K562 (cell line): Measurements from ENCODE around the gene CRYGB. TPM values are rescaled to one million over a fixed set of nuclear protein-coding genes. Genes with fewer than 3 reads are reported as not detected.

ENCODE experiments used
- ATAC-seq: fragments of 200-7000 bp; cut with Tn5 transposase; 3 replicates; pipeline ENCODE4 v1.9.1; 2020; ENCODE audit warnings: moderate library complexity
- BruUV-seq: library from RNA; stranded (reverse); fragments of 400-500 nt; replicated peaks from 2 replicates; lab custom pipeline; 2021; lab: Mats Ljungman, UMichigan
- CTCF ChIA-PET: fragments of 300-600 bp; formaldehyde crosslinking; extraction: SDS; loops from one replicate; lab custom pipeline; 2021; ENCODE audit warnings: low intra/inter-chr PET ratio; lab: Yijun Ruan, JAX
- POLR2A ChIA-PET: fragments of 300-600, 350-650 bp; sonication (Branson Sonifier 250); formaldehyde crosslinking; extraction: SDS; loops from one replicate; lab custom pipeline; 2021; ENCODE audit warnings: antibody characterized with exemption, inconsistent platforms; lab: Yijun Ruan, JAX
- DNase-seq, 4 experiments: peaks; one replicate each; pipeline versions ENCODE4 v3.0.0 to v3.0.0-alpha.2; 2011 to 2018; ENCODE audit warnings: low spot score in 3 of 4, mixed read lengths in 3 of 4; ENCODE audit errors: extremely low read depth in 1 of 4
- FAIRE-seq: peaks from 2 replicates; lab custom pipeline; 2011; peaks lifted over from hg19 to GRCh38; lab: Jason Lieb, UNC
- H2AFZ ChIP-seq: 2 replicates; pipeline ENCODE4 v1.6.0; 2011; ENCODE audit warnings: low read depth, low read length, control low read depth, inconsistent platforms
- H3K27ac ChIP-seq: fragments of 200-600 bp; 3 replicates; pipeline ENCODE4 v1.8.0; 2011; ENCODE audit warnings: low read depth, mild to moderate bottlenecking, control low read depth, inconsistent platforms, low read length, moderate library complexity, mixed read lengths; ENCODE audit errors: extremely low read depth
- H3K27me3 ChIP-seq, 2 experiments: fragments of 300-600 bp in 1 of 2; 2 replicates in 1 of 2; 3 replicates in 1 of 2; pipeline versions ENCODE4 v1.6.0 to v1.8.0; 2011; ENCODE audit warnings: inconsistent platforms in 2 of 2, low read length in 2 of 2, mild to moderate bottlenecking in 1 of 2, mixed read lengths in 1 of 2, moderate library complexity in 1 of 2; ENCODE audit not compliant: control insufficient read depth in 2 of 2, insufficient read depth in 2 of 2
- H3K36me3 ChIP-seq: fragments of 300-600 bp; 3 replicates; pipeline ENCODE4 v1.8.0; 2011; ENCODE audit warnings: mild to moderate bottlenecking, low read length, inconsistent platforms; ENCODE audit not compliant: control insufficient read depth, insufficient read depth
- H3K4me1 ChIP-seq, 2 experiments: fragments of 200-600 bp in 1 of 2; replicated peaks in 1 of 2; 2 replicates in 1 of 2; 3 replicates in 1 of 2; pipeline versions ENCODE4 v1.5.1 to v1.8.0; 2011; ENCODE audit warnings: inconsistent platforms in 2 of 2, low read length in 2 of 2, mild to moderate bottlenecking in 1 of 2, mixed read lengths in 1 of 2, moderate library complexity in 1 of 2; ENCODE audit not compliant: control insufficient read depth in 2 of 2, insufficient read depth in 2 of 2
- H3K4me2 ChIP-seq: 2 replicates; pipeline ENCODE4 v1.6.1; 2011; ENCODE audit warnings: low read length, control low read depth, inconsistent platforms, mixed read lengths; ENCODE audit not compliant: insufficient read depth
- H3K4me3 ChIP-seq: fragments of 200-600 bp; sonication (generic), shearing (Covaris generic); 2 replicates; pipeline ENCODE4 v1.5.1; 2016; ENCODE audit warnings: control low read depth, inconsistent platforms
- H3K79me2 ChIP-seq: fragments of 200-600 bp; 3 replicates; pipeline ENCODE4 v1.8.0; 2011; ENCODE audit warnings: low read length, inconsistent platforms; ENCODE audit not compliant: control insufficient read depth, insufficient read depth
- H3K9ac ChIP-seq, 2 experiments: 2 replicates each; pipeline versions ENCODE4 v1.6.0 to v1.6.1; 2011; ENCODE audit warnings: low read depth in 2 of 2, low read length in 2 of 2, control low read depth in 1 of 2, inconsistent platforms in 1 of 2, mild to moderate bottlenecking in 1 of 2, mixed read lengths in 1 of 2; ENCODE audit not compliant: insufficient read depth in 1 of 2
- H3K9me1 ChIP-seq: one replicate; pipeline ENCODE4 v1.6.0; 2011; ENCODE audit warnings: inconsistent platforms, mild to moderate bottlenecking, low read length, moderate library complexity; ENCODE audit not compliant: control insufficient read depth, insufficient read depth
- H3K9me3 ChIP-seq: replicated peaks from 2 replicates; pipeline ENCODE4 v1.5.1; 2011; ENCODE audit warnings: low read depth, low read length, inconsistent platforms; ENCODE audit not compliant: control insufficient read depth, insufficient read depth
- H4K20me1 ChIP-seq: replicated peaks from 2 replicates; pipeline ENCODE4 v1.6.1; 2011; ENCODE audit warnings: low read length, inconsistent platforms, mixed read lengths; ENCODE audit not compliant: control insufficient read depth, insufficient read depth
- E2F4 ChIP-seq: sonication (generic); formaldehyde crosslinking; IDR thresholded peaks from 2 replicates; pipeline ENCODE4 v1.8.0; 2022; ENCODE audit warnings: mild to moderate bottlenecking, low read depth, missing genetic modification reagents
- HNRNPUL1 ChIP-seq: fragments of 200-400 bp; formaldehyde crosslinking; IDR thresholded peaks from 2 replicates; pipeline ENCODE4 v1.6.1; 2017; ENCODE audit warnings: low read length
- KLF10 ChIP-seq: fragments of 250-450 bp; sonication (Bioruptor Pico); IDR thresholded peaks from 2 replicates; pipeline ENCODE4 v1.6.1; 2021; ENCODE audit warnings: matching md5 sums
- MLLT1 ChIP-seq, 2 experiments: fragments of 450-650 bp; IDR thresholded peaks; 2 replicates each; pipeline ENCODE4 v1.6.1; 2016
- RAD21 ChIP-seq, 2 experiments: fragments of 250-450 bp in 1 of 2; fragments of 450-650 bp in 1 of 2; sonication (Bioruptor Pico) in 1 of 2; formaldehyde crosslinking in 1 of 2; IDR thresholded peaks in 1 of 2; conservative IDR thresholded peaks in 1 of 2; 2 replicates each; pipeline versions ENCODE4 v1.4.0 to v1.8.0; 2020 to 2022; ENCODE audit warnings: mild to moderate bottlenecking in 2 of 2, moderate library complexity in 1 of 2
- ZBTB12 ChIP-seq: fragments of 250-450 bp; sonication (Bioruptor Pico); IDR thresholded peaks from 2 replicates; pipeline ENCODE4 v1.4.0; 2020
- ZC3H4 ChIP-seq: sonication (generic); formaldehyde crosslinking; IDR thresholded peaks from 2 replicates; pipeline ENCODE4 v1.9.0; 2021; ENCODE audit warnings: missing genetic modification reagents, borderline replicate concordance
- ZNF354B ChIP-seq: fragments of 250-450 bp; sonication (Bioruptor Pico); IDR thresholded peaks from 2 replicates; pipeline ENCODE4 v1.4.0; 2020
- ZNF77 ChIP-seq: fragments of 250-450 bp; sonication (Bioruptor Pico); IDR thresholded peaks from 2 replicates; pipeline ENCODE4 v1.5.0; 2020
- WGBS: fragments of 100-300 bp; shearing (Covaris generic); methylation state at CpG from one replicate; pipeline ENCODE4 v1.1.6; 2016; ENCODE audit warnings: low coverage, mixed read lengths; ENCODE audit not compliant: insufficient coverage; ENCODE audit errors: missing lambda C conversion rate; 5-methylcytosine and 5-hydroxymethylcytosine counted together
- in situ Hi-C: fragments of 300-500 bp; cut with MboI; formaldehyde crosslinking; loops from 4 replicates; pipeline ENCODE4 v1.15.0; 2018; ENCODE audit warnings: inconsistent platforms, mixed read lengths
- intact Hi-C: fragments of 100-400 bp; cut with micrococcal nuclease; formaldehyde crosslinking; loops from 2 replicates; pipeline ENCODE4 v1.14.2; 2022
- polyA plus RNA-seq, 8 experiments: library from polyadenylated mRNA; depleted of rRNA in 4 of 8; stranded (reverse) in 5 of 8; unstranded in 3 of 8; fragments of >200 nt; fragmentation: Nextera tagmentation in 2 of 8; fragmentation: Illumina TruSeq in 1 of 8; extraction: Ambion mirVana in 2 of 8; extraction: Trizol in 1 of 8; gene quantifications; 2 replicates each; pipeline versions ENCODE4 v1.2.1 to v1.2.3, GENCODE V29; 2011 to 2014; ENCODE audit warnings: inconsistent platforms in 1 of 8, missing spikeins in 1 of 8
- total RNA-seq, 7 experiments: library from RNA; depleted of rRNA in 6 of 7; stranded (reverse); fragments of >200 nt in 6 of 7; fragmentation: Illumina TruSeq in 2 of 7; extraction: Trizol in 2 of 7; gene quantifications; 2 replicates each; pipeline versions ENCODE4 v1.2.1 to v1.2.3, GENCODE V29; 2011 to 2021; ENCODE audit warnings: low replicate concordance in 1 of 7
- TF ChIP-seq, protein P1 (sequence below): sonication (generic); formaldehyde crosslinking; IDR thresholded peaks from 2 replicates; pipeline ENCODE4 v1.8.0; 2023; ENCODE audit warnings: mild to moderate bottlenecking, missing genetic modification reagents
- TF ChIP-seq, protein P2 (sequence below), 3 experiments: IDR thresholded peaks in 2 of 3; conservative IDR thresholded peaks in 1 of 3; 2 replicates each; pipeline ENCODE4 v1.5.1; 2011 to 2012; ENCODE audit warnings: low read length in 3 of 3, mild to moderate bottlenecking in 3 of 3, control low read depth in 2 of 3, improper control_type of control experiment in 1 of 3, inconsistent platforms in 1 of 3, low read depth in 1 of 3, mixed read lengths in 1 of 3, moderate library complexity in 1 of 3; ENCODE audit not compliant: insufficient read depth in 2 of 3

The CRYGB gene
- total and polyA plus RNA-seq, 9 of the 15 experiments (the other 6 are each of a cell fraction or from before 2014, with no cell fraction given) = not detected

GRCh38 chr2:208101716-208102631, 44.0 kb downstream of the CRYGB start:
- no peak overlapping the region for H3K4me2 ChIP-seq
- POLR2A ChIA-PET = interaction anchor here (0.9 to 1.0 kb wide), 3 partner anchors 12 to 213 kb away, joined by 3 read pairs; no protein-coding TSS in a partner anchor
- no peak overlapping the region for H3K9ac ChIP-seq
- 0 out of 5 replicates have a peak, but pooled peaks cover 0 to 4% of the 10 kb centered on the region in 2 experiments for H3K27me3 ChIP-seq
- H4K20me1 ChIP-seq = no peaks in the 10 kb centered on the region
- H3K79me2 ChIP-seq = no peaks in the 10 kb centered on the region
- no peak overlapping the region for H3K4me3 ChIP-seq
- no peak overlapping the region for H3K27ac ChIP-seq
- no peaks in the 10 kb centered on the region for H3K36me3 ChIP-seq
- 0 out of 2 replicates have a peak overlapping the region, but pooled peaks have one; percentile 16 for H2AFZ ChIP-seq
- intact Hi-C loops (loop anchor here (1.0 to 5.0 kb wide), 3 partner anchors 73 to 271 kb away; partner anchors contain the start of gene PIKFYVE), in situ Hi-C loops (no loop called here)
- 29% methylated on average over 9 of the region's 10 CpGs for WGBS
- ATAC-seq = peak; percentile 79
- no peaks in the 10 kb centered on the region for H3K4me1 ChIP-seq
- BruUV-seq = no TSS peak
- H3K9me3 ChIP-seq = no peaks in the 10 kb centered on the region
- CTCF ChIA-PET = interaction anchor here (0.7 kb wide), 1 partner anchor 85 kb away, joined by 3 read pairs; no protein-coding TSS in a partner anchor
- peak in 2 of 4 experiments; percentile 9 to 13 for DNase-seq
- no peak for FAIRE-seq
- H3K9me1 ChIP-seq = no peaks in the 10 kb centered on the region
- TF ChIP-seq ZNF77 (CRISPR knock-in tag) (no peak), E2F4 (CRISPR knock-in tag) (no peak), HNRNPUL1 (no peak), ZBTB12 (CRISPR knock-in tag) (no peak), MLLT1 (IDR thresholded peaks at IDR 0.05) (no peak), KLF10 (CRISPR knock-in tag) (no peak), RAD21 (CRISPR knock-in tag; conservative IDR thresholded peaks at IDR 0.05 in 1 of 2, IDR thresholded peaks at IDR 0.05 in 1 of 2) (peak; percentile 56 to 64), ZNF354B (CRISPR knock-in tag) (no peak), ZC3H4 (CRISPR knock-in tag) (no peak)
- TF ChIP-seq, protein P1, sequence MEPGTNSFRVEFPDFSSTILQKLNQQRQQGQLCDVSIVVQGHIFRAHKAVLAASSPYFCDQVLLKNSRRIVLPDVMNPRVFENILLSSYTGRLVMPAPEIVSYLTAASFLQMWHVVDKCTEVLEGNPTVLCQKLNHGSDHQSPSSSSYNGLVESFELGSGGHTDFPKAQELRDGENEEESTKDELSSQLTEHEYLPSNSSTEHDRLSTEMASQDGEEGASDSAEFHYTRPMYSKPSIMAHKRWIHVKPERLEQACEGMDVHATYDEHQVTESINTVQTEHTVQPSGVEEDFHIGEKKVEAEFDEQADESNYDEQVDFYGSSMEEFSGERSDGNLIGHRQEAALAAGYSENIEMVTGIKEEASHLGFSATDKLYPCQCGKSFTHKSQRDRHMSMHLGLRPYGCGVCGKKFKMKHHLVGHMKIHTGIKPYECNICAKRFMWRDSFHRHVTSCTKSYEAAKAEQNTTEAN (CRISPR knock-in tag) = no peak
- TF ChIP-seq, protein P2, sequence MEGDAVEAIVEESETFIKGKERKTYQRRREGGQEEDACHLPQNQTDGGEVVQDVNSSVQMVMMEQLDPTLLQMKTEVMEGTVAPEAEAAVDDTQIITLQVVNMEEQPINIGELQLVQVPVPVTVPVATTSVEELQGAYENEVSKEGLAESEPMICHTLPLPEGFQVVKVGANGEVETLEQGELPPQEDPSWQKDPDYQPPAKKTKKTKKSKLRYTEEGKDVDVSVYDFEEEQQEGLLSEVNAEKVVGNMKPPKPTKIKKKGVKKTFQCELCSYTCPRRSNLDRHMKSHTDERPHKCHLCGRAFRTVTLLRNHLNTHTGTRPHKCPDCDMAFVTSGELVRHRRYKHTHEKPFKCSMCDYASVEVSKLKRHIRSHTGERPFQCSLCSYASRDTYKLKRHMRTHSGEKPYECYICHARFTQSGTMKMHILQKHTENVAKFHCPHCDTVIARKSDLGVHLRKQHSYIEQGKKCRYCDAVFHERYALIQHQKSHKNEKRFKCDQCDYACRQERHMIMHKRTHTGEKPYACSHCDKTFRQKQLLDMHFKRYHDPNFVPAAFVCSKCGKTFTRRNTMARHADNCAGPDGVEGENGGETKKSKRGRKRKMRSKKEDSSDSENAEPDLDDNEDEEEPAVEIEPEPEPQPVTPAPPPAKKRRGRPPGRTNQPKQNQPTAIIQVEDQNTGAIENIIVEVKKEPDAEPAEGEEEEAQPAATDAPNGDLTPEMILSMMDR (IDR thresholded peaks at IDR 0.05 in 2 of 3, conservative IDR thresholded peaks at IDR 0.05 in 1 of 3; ENCODE audit: insufficient read depth in 2 of 3, low read depth in 1 of 3, low read length in 3 of 3) = peak; percentile 14 to 62 (median 41); a peak in 5 of 6 replicates
